HG02763 (cell line): Measurements from ENCODE around the gene ZNF319.
"Not testable (repeated sequence)": the region's sequence is repeated elsewhere in the genome, so short reads cannot be mapped to it uniquely, and the experiment has no call there.

Source experiments
- ATAC-seq: cut with Tn5 transposase; IDR thresholded peaks from one replicate; pipeline ENCODE4 v1.9.1; 2021; ENCODE audit warnings: mild to moderate bottlenecking, moderate library complexity; ENCODE audit not compliant: unreplicated experiment

Gene ZNF319

GRCh38 chr16:57979006-57979585 lies 21.4 kb downstream of the ZNF319 start:
- no peak for ATAC-seq

GRCh38 chr16:57978070-57978465 lies 22.4 kb downstream of the ZNF319 start:
- not testable (repeated sequence) for ATAC-seq

GRCh38 chr16:57977418-57978069 lies 22.9 kb downstream of the ZNF319 start:
- ATAC-seq, result no peak

GRCh38 chr16:57976331-57976796 lies 24.1 kb downstream of the ZNF319 start:
- ATAC-seq, result no peak

GRCh38 chr16:57972306-57972705 lies 28.2 kb downstream of the ZNF319 start:
- ATAC-seq, result no peak

GRCh38 chr16:57971848-57972247 lies 28.6 kb downstream of the ZNF319 start:
- no peak for ATAC-seq

GRCh38 chr16:57970970-57971369 lies 29.5 kb downstream of the ZNF319 start, which contains the start of gene CNGB1:
CNGB1 (minus strand) TSS chr16:57971128; CDS start chr16:57967286, 3,842 bp downstream.
- no peak for ATAC-seq

- ATAC-seq, result no peak
Observed at GRCh38 chr16:57970319-57970718, 30.2 kb downstream of the ZNF319 start.

GRCh38 chr16:57969451-57970123 lies 30.9 kb downstream of the ZNF319 start:
- no peak for ATAC-seq

- no peak for ATAC-seq
Observed at GRCh38 chr16:57967916-57968315, 32.6 kb downstream of the ZNF319 start.

GRCh38 chr16:57966986-57967385 lies 33.5 kb downstream of the ZNF319 start:
- no peak for ATAC-seq

GRCh38 chr16:57966204-57966771 lies 34.2 kb downstream of the ZNF319 start:
- ATAC-seq, result no peak

- ATAC-seq, result no peak
Observed at GRCh38 chr16:57964157-57964700, 36.2 kb downstream of the ZNF319 start.

GRCh38 chr16:57962756-57963155 lies 37.7 kb downstream of the ZNF319 start:
- ATAC-seq, result no peak

- ATAC-seq, result no peak
Observed at GRCh38 chr16:57962046-57962445, 38.4 kb downstream of the ZNF319 start.

GRCh38 chr16:57961538-57961937 lies 38.9 kb downstream of the ZNF319 start:
- no peak for ATAC-seq

GRCh38 chr16:57960826-57961472 lies 39.5 kb downstream of the ZNF319 start:
- no peak for ATAC-seq

- ATAC-seq, result no peak
Observed at GRCh38 chr16:57960310-57960709, 40.2 kb downstream of the ZNF319 start.

GRCh38 chr16:57959804-57960203 lies 40.7 kb downstream of the ZNF319 start:
- no peak for ATAC-seq

- ATAC-seq, result no peak
Observed at GRCh38 chr16:57959121-57959520, 41.4 kb downstream of the ZNF319 start.

GRCh38 chr16:57958544-57958943 lies 41.9 kb downstream of the ZNF319 start:
- no peak for ATAC-seq
